Kidney glomerular epithelial cell (primary cell): ENCODE data around the gene DPM1.
A peak's percentile ranks its signal among the peaks of the same experiment; 100 is the strongest.
"Not testable (repeated sequence)": the region's sequence is repeated elsewhere in the genome, so short reads cannot be mapped to it uniquely, and the experiment has no call there.

Source experiments
- DNase-seq: peaks from one replicate; lab custom pipeline; 2025; lab: John Stamatoyannopoulos, UW

DPM1 gene

DNA sequence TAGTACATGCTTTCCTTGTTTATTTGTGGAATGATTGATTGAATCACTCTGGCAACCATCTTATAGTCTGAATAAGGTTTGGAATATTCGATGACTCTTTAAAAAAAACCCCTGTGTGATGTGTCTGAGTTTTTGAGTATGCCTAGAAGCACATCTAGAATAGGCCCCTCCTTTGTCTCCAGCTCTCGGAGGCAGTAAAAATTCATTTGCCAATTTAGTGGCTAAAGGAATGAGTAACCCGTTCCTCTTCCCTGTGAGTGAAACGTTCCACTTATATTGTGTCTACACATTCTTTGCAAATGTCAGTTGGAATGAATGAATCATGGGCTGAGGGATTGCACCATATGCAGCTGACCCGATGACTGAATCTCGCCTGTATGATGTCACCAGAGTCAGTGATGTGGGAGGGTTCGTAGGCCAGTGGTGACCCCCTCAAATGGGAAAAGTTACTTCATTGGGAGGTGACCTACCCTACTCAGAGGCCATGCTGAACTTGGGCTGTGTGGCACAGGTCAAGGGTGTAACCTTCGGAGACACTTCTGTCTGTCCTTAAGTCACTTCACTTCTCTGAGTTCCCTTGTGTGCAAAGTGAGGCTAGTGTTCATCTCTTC is 21.8 kb upstream of the DPM1 start:
- peak; percentile 92 for DNase-seq

DNA sequence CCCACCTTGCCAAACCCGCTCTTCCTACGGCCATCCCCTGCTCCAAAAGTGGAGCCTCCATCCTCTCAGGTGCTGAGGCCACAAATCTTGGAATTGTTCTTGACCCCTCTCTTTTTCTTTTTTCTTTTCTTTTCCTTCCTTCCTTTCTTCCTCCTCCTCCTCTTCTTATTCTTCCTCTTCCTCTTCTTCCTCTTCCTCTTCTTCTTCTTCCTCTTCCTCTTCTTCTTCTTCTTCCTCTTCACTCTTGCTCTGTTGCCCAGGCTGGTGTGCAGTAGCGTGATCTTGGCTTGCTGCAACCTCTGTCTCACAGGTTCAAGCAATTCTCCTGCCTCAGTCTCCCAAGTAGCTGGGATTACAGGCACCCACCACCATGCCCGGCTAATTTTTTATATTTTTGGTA is 20.2 kb upstream of the DPM1 start:
- DNase-seq, result not testable (repeated sequence)

GRCh38 chr20:50977066-50978021 is 19.0 kb upstream of the DPM1 start:
- no peak for DNase-seq

GRCh38 chr20:50975701-50976330 is 17.5 kb upstream of the DPM1 start:
- DNase-seq, result no peak

- DNase-seq, result no peak
Observed at GRCh38 chr20:50969912-50970311, 11.6 kb upstream of the DPM1 start.

DNA sequence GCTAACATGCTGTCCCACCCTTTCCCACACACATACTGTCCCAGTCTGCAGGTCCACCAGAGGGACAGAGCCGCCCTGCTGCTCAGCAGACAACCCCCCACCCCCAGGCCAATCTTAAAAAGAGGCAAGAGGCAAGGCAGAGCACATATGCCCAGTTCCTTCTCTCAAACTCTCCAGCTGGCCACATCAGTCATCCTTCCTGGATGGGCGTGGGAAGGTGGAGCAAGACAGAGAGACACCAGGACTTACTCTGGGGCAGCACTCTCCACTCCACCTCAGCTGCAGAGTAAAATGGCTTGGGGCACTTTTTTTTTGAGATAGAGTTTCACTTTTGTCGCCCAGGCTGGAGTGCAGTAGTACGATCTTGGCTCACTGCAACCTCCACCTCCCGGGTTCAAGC is 11.1 kb upstream of the DPM1 start:
- no peak for DNase-seq

- no peak for DNase-seq
Observed at GRCh38 chr20:50968289-50968688, 10.0 kb upstream of the DPM1 start.

DNA sequence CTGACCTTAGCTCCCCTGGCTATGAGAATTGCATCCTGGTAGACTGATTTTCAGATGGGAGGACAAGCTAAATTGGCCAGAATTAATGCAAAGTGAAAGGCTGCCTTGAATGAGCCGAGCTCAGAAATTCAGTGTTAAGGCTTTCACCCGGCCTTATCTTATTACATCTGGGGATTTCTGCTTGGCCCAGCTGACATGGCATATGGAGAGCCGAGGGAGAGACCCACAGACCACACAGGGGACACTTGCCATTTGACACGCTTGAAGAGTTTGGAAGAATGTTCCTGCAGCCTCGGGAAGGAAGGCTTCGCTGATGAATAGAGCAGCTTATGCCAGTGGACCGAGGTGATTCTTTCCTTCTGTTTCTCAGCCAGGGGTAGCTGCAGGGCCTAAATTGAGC is 9.3 kb upstream of the DPM1 start:
- peak; percentile 36 for DNase-seq

DNA sequence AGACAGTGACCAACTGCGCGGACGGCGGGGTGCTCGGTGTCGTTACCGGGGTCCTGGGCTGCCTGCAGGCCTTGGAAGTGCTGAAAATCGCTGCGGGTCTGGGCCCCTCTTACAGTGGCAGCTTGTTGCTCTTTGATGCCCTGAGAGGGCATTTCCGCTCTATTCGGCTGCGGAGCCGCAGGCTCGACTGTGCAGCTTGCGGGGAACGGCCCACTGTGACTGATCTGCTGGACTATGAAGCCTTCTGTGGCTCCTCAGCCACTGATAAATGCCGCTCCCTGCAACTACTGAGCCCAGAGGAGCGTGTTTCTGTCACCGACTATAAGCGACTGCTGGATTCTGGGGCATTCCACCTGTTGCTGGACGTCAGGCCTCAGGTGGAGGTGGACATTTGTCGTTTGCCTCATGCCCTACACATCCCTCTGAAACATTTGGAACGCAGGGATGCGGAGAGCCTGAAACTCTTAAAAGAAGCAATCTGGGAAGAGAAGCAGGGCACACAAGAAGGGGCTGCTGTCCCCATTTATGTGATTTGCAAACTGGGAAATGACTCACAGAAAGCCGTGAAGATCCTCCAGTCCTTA is 1.3 kb upstream of the DPM1 start:
- no peak for DNase-seq

DNA sequence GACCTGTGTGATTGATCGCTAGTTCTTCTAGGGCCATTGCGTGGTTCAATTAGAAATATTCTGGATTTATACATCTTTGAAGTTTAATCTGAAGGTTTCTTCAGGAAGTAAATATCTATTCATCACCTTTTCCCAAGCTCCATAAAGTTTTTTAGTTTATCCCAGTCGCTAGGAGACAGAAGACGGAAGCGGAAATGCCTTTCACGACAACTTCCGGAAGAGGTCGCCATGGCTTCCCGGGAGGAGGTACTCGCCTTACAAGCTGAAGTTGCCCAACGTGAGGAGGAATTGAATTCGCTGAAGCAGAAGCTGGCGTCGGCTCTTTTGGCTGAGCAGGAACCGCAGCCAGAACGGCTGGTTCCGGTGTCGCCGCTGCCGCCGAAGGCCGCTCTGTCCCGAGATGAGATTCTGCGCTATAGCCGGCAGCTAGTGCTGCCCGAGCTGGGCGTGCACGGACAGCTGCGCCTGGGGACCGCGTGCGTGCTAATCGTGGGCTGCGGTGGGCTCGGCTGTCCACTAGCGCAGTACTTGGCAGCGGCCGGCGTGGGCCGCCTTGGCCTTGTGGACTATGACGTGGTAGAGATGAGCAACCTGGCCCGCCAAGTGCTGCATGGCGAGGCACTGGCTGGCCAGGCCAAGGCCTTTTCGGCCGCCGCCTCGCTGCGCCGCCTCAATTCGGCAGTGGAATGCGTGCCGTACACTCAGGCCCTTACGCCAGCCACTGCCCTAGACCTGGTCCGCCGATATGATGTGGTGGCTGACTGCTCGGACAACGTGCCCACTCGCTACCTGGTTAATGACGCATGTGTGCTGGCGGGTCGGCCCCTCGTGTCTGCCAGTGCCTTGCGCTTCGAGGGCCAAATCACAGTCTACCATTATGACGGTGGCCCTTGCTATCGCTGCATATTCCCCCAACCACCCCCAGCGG is 547 bp upstream of the DPM1 start, which contains the start of gene MOCS3:
MOCS3 (plus strand) TSS at position 204 of the 928 bp plus-strand sequence; CDS start at position 229, 25 bp downstream.
- peak; percentile 84 for DNase-seq

- DNase-seq, result no peak
Observed at GRCh38 chr20:50957276-50957675, 1.1 kb downstream of the DPM1 start.

DNA sequence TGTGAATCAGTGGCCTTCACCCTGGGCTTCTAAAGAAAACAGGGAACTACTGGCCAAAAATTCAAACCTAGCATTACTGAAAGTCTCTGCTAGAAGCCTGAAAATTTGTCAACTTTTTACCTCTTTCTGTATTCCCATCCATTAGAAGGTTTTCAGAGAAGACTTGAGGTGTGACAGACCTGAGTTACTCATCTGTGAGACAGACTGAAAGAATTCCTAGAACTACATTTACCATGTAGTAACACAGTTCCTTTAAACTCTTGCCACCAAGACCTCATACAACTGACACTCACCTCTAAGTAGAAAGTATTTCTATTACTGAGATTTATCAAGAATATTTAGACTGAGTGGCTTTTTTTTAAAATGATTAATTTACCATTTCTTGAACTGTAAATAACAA is 4.5 kb downstream of the DPM1 start:
- DNase-seq, result no peak

DNA sequence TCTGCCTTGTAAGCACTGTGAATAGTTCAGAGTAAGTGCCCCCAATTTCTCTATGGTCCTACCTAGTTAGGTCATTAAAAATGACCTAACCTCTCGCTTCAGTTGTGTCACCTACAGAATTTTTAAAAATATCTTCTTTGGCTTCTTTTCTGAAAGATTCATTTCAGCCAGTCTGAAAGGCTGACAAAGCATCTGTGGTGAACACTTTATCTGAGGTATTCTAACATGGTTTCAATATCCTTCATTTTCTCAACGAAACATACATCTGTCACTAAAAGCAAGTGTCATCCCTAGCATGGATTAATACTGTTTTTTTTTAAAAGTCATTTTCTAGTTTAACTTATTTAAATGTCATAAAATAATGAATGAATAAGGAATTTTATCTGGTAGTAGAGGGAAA is 5.1 kb downstream of the DPM1 start:
- no peak for DNase-seq

GRCh38 chr20:50948132-50948785 is 10.1 kb downstream of the DPM1 start:
- no peak for DNase-seq

DNA sequence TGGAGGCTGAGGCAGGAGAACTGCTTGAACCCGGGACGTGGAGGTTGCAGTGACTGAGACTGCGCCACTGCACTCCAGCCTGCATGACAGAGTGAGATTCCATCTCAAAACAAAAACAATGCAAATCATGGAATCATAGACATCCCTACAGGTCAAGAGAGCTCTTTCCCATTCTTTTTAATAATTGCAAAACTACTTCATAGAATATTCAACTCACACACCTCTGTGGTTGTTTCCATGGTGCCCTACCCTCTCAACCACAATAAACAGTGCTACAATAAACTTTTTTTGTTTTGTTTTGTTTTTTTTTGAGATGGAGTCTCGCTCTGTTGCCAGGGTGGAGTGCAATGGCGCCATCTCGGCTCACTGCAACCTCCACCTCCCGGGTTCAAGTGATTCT is 15.3 kb downstream of the DPM1 start:
- no peak for DNase-seq

GRCh38 chr20:50933589-50933988 is 24.7 kb downstream of the DPM1 start:
- no peak for DNase-seq

DNA sequence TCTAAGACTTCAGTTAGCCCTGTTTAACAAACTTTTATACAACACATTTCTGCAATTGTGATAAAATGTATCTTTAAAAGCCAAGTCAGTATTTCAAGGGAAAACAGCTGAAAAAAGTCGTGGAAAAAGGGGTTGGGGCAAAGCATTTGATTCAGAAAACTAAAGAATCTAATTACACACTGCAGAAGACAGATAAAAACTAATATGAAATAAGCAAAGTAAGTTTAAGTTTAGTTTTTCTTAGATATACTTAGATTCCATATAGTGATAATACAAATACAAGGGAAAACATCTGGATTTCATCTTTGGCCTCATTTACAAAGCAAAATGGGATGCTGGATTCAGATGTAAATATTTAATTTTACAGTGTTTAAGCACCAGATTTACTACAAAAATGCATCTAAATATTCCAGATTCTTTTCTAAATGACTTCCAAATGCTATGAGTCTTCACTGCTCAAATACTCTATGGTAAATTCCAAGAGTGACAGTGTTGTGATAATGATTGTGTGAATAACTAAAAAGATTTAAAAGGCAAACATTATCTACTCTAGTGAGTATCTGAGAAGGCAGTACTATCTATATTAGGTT is 25.5 kb downstream of the DPM1 start:
- no peak for DNase-seq

DNA sequence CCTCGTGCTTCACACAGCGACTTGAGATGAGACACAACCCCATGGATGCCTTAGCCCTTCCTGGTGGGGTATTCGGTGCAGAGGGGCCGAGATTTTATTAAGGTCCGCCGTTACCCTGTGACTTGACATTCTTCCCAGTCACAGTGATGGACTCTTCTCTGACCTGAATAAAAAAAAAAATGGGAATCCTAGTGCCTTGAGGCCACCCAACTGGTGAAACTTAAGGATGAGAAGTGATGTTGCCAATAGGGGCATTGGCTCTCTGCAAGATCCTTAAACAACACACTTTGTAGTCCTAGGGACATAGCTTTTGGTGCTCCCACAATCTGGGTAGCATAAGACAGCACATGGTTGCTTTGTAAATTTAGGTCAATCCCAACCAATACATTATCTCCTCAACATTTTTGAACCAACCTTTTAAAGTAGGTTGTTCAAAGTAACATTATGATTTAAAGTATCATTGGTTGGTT is 26.3 kb downstream of the DPM1 start:
- DNase-seq, result no peak

- peak; percentile 99 for DNase-seq
Observed at GRCh38 chr20:50931306-50932015, 26.9 kb downstream of the DPM1 start, which contains the start of gene ADNP. Gene ADNP (minus strand): TSS chr20:50931437. CDS start chr20:50903996, 27,441 bp downstream.

DNA sequence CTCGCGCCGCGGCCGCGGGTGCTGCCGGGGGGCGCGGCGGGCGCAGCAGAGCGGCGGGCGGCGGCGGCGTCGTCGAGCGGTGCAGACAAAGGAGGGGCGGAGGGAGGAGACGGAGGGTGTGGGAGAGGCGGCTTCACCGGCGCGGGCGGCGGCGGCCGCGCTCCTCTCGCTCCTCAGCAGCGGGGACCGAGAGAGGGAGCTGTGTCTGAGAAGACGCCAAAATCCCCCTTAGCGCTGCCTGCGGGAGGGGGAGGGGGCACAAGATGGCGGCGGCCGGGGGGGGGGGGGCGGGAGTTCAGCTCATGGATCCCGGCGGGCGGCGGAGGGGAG is 27.4 kb downstream of the DPM1 start:
- DNase-seq, result no peak
